HFFc6 (cell line): ENCODE results near the gene ZNF451. TPM values are rescaled to one million over a fixed set of nuclear protein-coding genes. Genes with fewer than 3 reads are reported as not detected.
"Not testable (repeated sequence)": the region's sequence is repeated elsewhere in the genome, so short reads cannot be mapped to it uniquely, and the experiment has no call there.

Experiments
- DNase-seq: peaks from one replicate; pipeline ENCODE4 v3.0.0-alpha.2; 2018
- H3K27ac Mint-ChIP-seq: 2 replicates; pipeline ENCODE4 v1.8.0; 2020; ENCODE audit warnings: mild to moderate bottlenecking, mixed read lengths
- H3K27me3 Mint-ChIP-seq: 2 replicates; pipeline ENCODE4 v1.8.0; 2021; ENCODE audit warnings: mild to moderate bottlenecking, moderate library complexity, mixed read lengths; ENCODE audit not compliant: insufficient read depth
- H3K36me3 Mint-ChIP-seq: 2 replicates; pipeline ENCODE4 v1.8.0; 2021; ENCODE audit warnings: low read depth, mixed read lengths
- H3K4me1 Mint-ChIP-seq: 2 replicates; pipeline ENCODE4 v1.8.0; 2020; ENCODE audit warnings: low read depth, mixed read lengths
- H3K4me3 Mint-ChIP-seq: 2 replicates; pipeline ENCODE4 v1.8.0; 2020; ENCODE audit warnings: mild to moderate bottlenecking, moderate library complexity, mixed read lengths
- H3K9me3 Mint-ChIP-seq: 2 replicates; pipeline ENCODE4 v1.8.0; 2020; ENCODE audit warnings: mild to moderate bottlenecking, mixed read lengths
- long read RNA-seq: library from polyadenylated mRNA; unstranded; transcript quantifications from one replicate; pipeline ENCODE4 v2.0.0, GENCODE V29; 2019
- total RNA-seq, 6 experiments: library from RNA; stranded (reverse); fragmentation: NEBNext Ultra II Directional; extraction: Animal tissue kit (Norgen Biotek cat#: 25700); gene quantifications; 2 replicates in 1 of 6; 3 replicates in 5 of 6; pipeline ENCODE4 v1.2.3, GENCODE V29; 2021
- TF ChIP-seq, protein P1 (sequence below): fragments of 200-600 bp; sonication (generic); IDR thresholded peaks from 2 replicates; pipeline ENCODE4 v1.5.0; 2021; ENCODE audit warnings: antibody characterized with exemption, mild to moderate bottlenecking

Gene ZNF451, protein sequence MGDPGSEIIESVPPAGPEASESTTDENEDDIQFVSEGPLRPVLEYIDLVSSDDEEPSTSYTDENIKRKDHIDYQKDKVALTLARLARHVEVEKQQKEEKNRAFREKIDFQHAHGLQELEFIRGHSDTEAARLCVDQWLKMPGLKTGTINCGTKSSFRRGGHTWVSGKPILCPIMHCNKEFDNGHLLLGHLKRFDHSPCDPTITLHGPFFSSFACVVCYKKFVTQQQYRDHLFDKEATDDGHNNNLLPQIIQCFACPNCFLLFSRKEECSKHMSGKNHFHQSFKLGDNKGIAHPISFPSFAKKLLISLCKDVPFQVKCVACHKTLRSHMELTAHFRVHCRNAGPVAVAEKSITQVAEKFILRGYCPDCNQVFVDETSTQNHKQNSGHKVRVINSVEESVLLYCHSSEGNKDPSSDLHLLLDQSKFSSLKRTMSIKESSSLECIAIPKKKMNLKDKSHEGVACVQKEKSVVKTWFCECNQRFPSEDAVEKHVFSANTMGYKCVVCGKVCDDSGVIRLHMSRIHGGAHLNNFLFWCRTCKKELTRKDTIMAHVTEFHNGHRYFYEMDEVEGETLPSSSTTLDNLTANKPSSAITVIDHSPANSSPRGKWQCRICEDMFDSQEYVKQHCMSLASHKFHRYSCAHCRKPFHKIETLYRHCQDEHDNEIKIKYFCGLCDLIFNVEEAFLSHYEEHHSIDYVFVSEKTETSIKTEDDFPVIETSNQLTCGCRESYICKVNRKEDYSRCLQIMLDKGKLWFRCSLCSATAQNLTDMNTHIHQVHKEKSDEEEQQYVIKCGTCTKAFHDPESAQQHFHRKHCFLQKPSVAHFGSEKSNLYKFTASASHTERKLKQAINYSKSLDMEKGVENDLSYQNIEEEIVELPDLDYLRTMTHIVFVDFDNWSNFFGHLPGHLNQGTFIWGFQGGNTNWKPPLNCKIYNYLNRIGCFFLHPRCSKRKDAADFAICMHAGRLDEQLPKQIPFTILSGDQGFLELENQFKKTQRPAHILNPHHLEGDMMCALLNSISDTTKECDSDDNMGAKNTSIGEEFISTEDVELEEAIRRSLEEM
- 10 to 100 TPM; 47.0 to 54.2 (median 47.7) TPM for total RNA-seq
- long read RNA-seq, full-length matches to known transcripts: 12 of 34 reads
- long read RNA-seq, partial matches to known transcripts: 4 of 34 reads
- long read RNA-seq, other reads (novel, unspliced or antisense): 18 of 34 reads

DNA sequence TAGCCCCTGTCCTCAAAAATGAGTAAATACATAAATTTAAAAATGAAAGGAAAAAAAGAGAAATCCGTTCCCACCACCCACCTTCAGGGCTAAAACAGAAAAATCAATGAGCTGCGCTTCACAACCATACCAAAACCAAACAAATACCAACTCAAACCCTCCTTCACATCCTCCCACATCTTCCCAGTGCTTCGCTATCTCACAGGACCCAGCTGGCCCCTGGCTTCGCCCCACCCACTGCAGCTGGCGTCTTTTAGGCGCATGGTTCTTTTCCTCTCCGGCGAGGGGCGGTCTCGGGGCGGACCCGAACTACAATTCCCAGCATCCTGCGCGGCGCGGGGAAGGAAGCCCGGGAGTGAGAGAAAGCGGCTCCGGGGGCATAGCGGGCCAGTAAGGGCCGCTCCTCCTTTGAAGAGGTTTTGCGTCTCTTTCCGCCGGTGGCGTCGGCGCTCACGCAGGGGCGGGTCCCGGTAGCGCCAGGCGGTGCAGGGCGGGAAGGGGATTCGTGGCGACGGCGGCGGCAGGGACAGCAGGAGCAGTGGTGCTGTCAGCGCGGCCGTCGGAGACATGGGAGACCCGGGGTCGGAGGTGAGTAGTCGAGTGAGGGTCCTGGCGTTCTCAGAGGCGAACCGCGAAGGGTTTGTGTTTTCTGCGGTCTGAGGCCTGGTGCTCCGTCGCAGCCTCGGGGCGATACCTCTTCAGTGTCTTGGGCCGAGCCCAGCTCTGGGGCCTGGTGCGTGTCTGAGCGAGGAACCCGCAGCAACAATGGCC is at the start of gene ZNF451:
ZNF451 (plus strand) TSS at position 502 of the 771 bp plus-strand sequence; CDS start at position 568, 66 bp downstream.
- peak within 1 kb of the TSS; percentile 79 for H3K27ac Mint-ChIP-seq
- peak within 1 kb of the TSS; percentile 88 for H3K4me3 Mint-ChIP-seq
- DNase-seq: peak; percentile 96
- TF ChIP-seq, protein P1, sequence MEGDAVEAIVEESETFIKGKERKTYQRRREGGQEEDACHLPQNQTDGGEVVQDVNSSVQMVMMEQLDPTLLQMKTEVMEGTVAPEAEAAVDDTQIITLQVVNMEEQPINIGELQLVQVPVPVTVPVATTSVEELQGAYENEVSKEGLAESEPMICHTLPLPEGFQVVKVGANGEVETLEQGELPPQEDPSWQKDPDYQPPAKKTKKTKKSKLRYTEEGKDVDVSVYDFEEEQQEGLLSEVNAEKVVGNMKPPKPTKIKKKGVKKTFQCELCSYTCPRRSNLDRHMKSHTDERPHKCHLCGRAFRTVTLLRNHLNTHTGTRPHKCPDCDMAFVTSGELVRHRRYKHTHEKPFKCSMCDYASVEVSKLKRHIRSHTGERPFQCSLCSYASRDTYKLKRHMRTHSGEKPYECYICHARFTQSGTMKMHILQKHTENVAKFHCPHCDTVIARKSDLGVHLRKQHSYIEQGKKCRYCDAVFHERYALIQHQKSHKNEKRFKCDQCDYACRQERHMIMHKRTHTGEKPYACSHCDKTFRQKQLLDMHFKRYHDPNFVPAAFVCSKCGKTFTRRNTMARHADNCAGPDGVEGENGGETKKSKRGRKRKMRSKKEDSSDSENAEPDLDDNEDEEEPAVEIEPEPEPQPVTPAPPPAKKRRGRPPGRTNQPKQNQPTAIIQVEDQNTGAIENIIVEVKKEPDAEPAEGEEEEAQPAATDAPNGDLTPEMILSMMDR: no peak
- H3K4me1 Mint-ChIP-seq: peaks cover 57% of the 10 kb centered on the region
- peaks cover 2% of the 10 kb centered on the region; the same call in 1 of the 2 replicates for H3K27me3 Mint-ChIP-seq
- H3K9me3 Mint-ChIP-seq: no peaks in the 10 kb centered on the region
- peaks cover 22% of the 10 kb centered on the region for H3K36me3 Mint-ChIP-seq

DNA sequence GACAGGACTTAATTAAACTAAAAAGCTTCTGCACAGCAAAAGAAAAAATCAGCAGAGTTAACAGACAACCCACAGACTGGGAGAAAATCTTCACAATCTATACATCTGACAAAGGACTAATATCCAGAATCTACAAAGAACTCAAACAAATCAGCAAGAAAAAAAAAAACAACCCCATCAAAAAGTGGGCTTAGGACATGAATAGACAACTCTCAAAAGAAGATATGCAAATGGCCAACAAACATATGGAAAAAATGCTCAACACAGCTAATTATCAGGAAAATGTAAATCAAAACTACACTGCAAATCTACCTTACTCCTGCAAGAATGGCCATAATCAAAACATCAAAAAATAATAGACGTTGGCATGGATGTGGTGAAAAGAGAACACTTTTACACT is 45.9 kb upstream of the ZNF451 start:
- not testable (repeated sequence) for H3K9me3 Mint-ChIP-seq, H3K4me3 Mint-ChIP-seq, DNase-seq, H3K27ac Mint-ChIP-seq
- peaks cover 20% of the 10 kb centered on the region for H3K27me3 Mint-ChIP-seq
- H3K36me3 Mint-ChIP-seq: peaks cover 13% of the 10 kb centered on the region
- H3K4me1 Mint-ChIP-seq: peaks cover 23% of the 10 kb centered on the region

DNA sequence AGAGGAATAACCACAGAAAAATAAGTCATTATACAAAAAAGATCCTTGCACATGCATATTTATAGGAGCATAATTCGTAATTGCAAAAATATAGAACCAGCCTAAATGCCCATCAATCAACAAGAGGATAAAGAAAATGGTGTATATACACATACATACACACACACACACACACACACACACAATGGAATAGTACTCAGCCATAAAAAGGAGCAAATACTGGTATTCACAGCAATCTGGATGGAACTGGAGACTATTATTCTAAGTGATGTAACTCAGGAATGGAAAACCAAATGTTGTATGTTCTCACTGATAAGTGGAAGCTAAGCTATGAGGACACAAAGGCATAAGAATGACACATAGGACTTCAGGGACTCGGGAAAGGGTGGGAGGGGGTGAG is 45.4 kb upstream of the ZNF451 start:
- DNase-seq: no peak
- Mint-ChIP-seq H3K27ac (no peak overlapping the region), H3K9me3 (no peaks in the 10 kb centered on the region), H3K36me3 (peaks cover 18% of the 10 kb centered on the region), H3K4me3 (no peak overlapping the region), H3K27me3 (peaks cover 20% of the 10 kb centered on the region), H3K4me1 (peaks cover 28% of the 10 kb centered on the region)
- TF ChIP-seq, protein P1: no peak

DNA sequence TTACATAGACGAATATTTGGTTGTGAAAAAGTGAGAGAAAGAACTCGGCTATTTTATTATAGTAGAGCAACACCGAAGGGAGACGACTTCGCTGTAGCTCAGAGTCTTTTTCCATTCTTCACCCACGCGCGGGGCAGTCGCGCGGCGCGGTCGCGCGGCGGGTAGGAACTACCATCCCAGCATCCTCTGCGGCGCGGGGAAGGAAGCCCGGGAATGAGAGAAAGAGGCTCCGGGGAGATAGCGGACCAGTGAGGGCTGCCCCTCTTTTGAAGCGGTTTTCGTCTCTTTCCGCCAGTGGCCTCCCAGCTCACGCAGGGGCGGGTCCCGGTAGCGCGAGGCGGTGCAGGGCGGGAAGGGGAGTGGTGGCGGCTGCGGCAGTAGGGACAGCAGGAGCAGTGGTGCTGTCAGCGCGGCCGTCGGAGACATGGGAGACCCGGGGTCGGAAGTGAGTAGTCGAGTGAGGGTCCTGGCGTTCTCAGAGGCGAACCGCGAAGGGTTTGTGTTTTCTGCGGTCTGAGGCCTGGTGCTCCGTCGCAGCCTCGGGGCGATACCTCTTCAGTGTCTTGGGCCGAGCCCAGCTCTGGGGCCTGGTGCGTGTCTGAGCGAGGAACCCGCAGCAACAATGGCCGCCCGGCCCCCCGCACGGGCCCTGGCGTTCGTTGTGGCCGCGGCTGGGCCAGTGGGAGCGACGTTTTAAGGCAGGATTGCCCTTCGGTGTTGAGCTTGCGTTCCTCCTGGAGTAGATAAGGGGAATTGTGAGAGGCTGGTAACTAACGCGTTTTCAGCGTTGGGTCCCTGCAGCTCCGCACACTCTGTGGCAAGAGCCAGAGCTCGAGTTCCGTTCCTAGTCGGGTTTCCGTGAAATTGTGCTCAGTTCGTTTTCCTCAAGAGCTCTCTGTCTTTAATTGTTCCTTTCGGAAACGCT is 43.4 kb upstream of the ZNF451 start, which contains the start of gene KIAA1586:
KIAA1586 (plus strand) TSS at position 362 of the 925 bp plus-strand sequence; CDS start at position 425, 63 bp downstream.
- peak; percentile 90 for DNase-seq
- peak within 1 kb of the TSS; percentile 92 for H3K4me3 Mint-ChIP-seq
- peaks cover 17% of the 10 kb centered on the region for H3K27me3 Mint-ChIP-seq
- H3K4me1 Mint-ChIP-seq: peaks cover 35% of the 10 kb centered on the region
- H3K27ac Mint-ChIP-seq: peak within 1 kb of the TSS; percentile 78
- peaks cover 29% of the 10 kb centered on the region for H3K36me3 Mint-ChIP-seq
- H3K9me3 Mint-ChIP-seq: not testable (repeated sequence)

DNA sequence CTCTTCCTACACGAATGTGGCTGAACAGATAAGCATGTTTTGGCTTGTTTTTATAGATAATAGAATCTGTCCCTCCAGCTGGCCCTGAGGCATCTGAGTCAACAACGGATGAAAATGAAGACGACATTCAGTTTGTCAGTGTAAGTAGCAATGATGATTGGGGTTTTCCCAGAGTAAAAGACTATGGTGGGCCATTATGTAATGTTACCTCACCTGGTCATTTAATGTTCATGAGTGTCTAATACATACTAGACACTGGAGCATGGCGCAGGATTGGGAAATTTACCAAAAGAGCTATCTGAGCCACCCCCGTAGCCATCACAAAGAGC is 42.8 kb upstream of the ZNF451 start:
- H3K9me3 Mint-ChIP-seq, DNase-seq, H3K4me3 Mint-ChIP-seq, H3K27ac Mint-ChIP-seq: not testable (repeated sequence)
- Mint-ChIP-seq H3K4me1 (peaks cover 35% of the 10 kb centered on the region), H3K36me3 (peaks cover 29% of the 10 kb centered on the region), H3K27me3 (peaks cover 14% of the 10 kb centered on the region)

DNA sequence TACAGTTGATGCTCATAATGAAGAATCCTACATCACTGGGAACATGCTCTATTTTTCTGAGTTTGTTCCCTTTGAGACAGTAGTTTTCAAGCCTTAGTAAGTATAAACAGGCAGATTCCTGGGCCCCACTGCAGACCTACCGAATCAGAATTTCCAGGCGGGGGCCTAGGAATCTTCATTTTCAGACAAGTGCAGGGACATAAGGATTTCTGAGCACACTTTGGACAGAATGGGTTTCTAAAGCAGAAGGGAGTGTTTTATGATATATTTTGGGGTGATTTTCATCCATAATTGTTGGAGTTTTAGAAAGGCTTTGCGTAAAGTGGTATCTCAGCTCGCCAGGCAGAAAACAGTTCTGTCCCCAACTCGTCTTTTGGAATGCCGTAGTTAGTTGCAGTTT is 42.1 kb upstream of the ZNF451 start:
- not testable (repeated sequence) for H3K9me3 Mint-ChIP-seq, DNase-seq
- peaks cover 31% of the 10 kb centered on the region for H3K36me3 Mint-ChIP-seq
- peaks cover 35% of the 10 kb centered on the region for H3K4me1 Mint-ChIP-seq
- peaks cover 14% of the 10 kb centered on the region for H3K27me3 Mint-ChIP-seq
- peak overlapping the region; percentile 86 for H3K4me3 Mint-ChIP-seq
- peak overlapping the region; percentile 50 for H3K27ac Mint-ChIP-seq
